Measurements from ENCODE around the gene SMARCA2.

Gene SMARCA2

GRCh38 chr9:2087500-2088313 is 72.6 kb downstream of the SMARCA2 start:
- DNase-seq (ENCODE audit: low read depth) = no peak

GRCh38 chr9:2093920-2094597 is 78.9 kb downstream of the SMARCA2 start:
- DNase-seq (ENCODE audit: low read depth) = no peak

GRCh38 chr9:2096376-2096970 is 81.3 kb downstream of the SMARCA2 start:
- DNase-seq (ENCODE audit: low read depth) = no peak

- DNase-seq (ENCODE audit: low read depth) = no peak
Measured at GRCh38 chr9:2106666-2107065, 91.5 kb downstream of the SMARCA2 start.

- DNase-seq (ENCODE audit: low read depth) = no peak
Measured at GRCh38 chr9:2107906-2108451, 92.8 kb downstream of the SMARCA2 start.

GRCh38 chr9:2109069-2109650 is 94.0 kb downstream of the SMARCA2 start:
- no peak for DNase-seq (ENCODE audit: low read depth)

GRCh38 chr9:2110036-2110435 is 94.9 kb downstream of the SMARCA2 start:
- DNase-seq (ENCODE audit: low read depth) = no peak

GRCh38 chr9:2116073-2116472 is 100.9 kb downstream of the SMARCA2 start:
- no peak for DNase-seq (ENCODE audit: low read depth)

- DNase-seq (ENCODE audit: low read depth) = no peak
Measured at GRCh38 chr9:2117527-2117926, 102.4 kb downstream of the SMARCA2 start.

GRCh38 chr9:2119566-2119965 is 104.4 kb downstream of the SMARCA2 start:
- DNase-seq (ENCODE audit: low read depth) = no peak

- no peak for DNase-seq (ENCODE audit: low read depth)
Measured at GRCh38 chr9:2120926-2121689, 106.0 kb downstream of the SMARCA2 start.

GRCh38 chr9:2122299-2122698 is 107.2 kb downstream of the SMARCA2 start:
- DNase-seq (ENCODE audit: low read depth) = no peak

GRCh38 chr9:2125906-2126305 is 110.8 kb downstream of the SMARCA2 start:
- DNase-seq (ENCODE audit: low read depth) = no peak

- DNase-seq (ENCODE audit: low read depth) = no peak
Measured at GRCh38 chr9:2126331-2126803, 111.2 kb downstream of the SMARCA2 start.

GRCh38 chr9:2127486-2127885 is 112.3 kb downstream of the SMARCA2 start:
- DNase-seq (ENCODE audit: low read depth) = no peak

- no peak for DNase-seq (ENCODE audit: low read depth)
Measured at GRCh38 chr9:2128141-2128540, 113.0 kb downstream of the SMARCA2 start.

GRCh38 chr9:2128618-2129017 is 113.5 kb downstream of the SMARCA2 start:
- no peak for DNase-seq (ENCODE audit: low read depth)

- DNase-seq (ENCODE audit: low read depth) = no peak
Measured at GRCh38 chr9:2130941-2131340, 115.8 kb downstream of the SMARCA2 start.

- no peak for DNase-seq (ENCODE audit: low read depth)
Measured at GRCh38 chr9:2132484-2133082, 117.4 kb downstream of the SMARCA2 start.

- DNase-seq (ENCODE audit: low read depth) = no peak
Measured at GRCh38 chr9:2134391-2134790, 119.2 kb downstream of the SMARCA2 start.

GRCh38 chr9:2138646-2139045 is 123.5 kb downstream of the SMARCA2 start:
- no peak for DNase-seq (ENCODE audit: low read depth)
